HEK293 (cell line): ENCODE measurements around the gene POU2AF1.

Source experiments
- GLI4 ChIP-seq: fragments of 450-650 bp; formaldehyde crosslinking; IDR thresholded peaks from 2 replicates; pipeline ENCODE4 v1.5.1; 2016; ENCODE audit warnings: missing biosample characterization, missing genetic modification characterization
- HOXA7 ChIP-seq: sonication (generic); formaldehyde crosslinking; IDR thresholded peaks from 2 replicates; pipeline ENCODE4 v1.8.1; 2022; ENCODE audit warnings: missing genetic modification reagents, borderline replicate concordance
- KLF10 ChIP-seq: fragments of 450-650 bp; IDR thresholded peaks from 2 replicates; pipeline ENCODE4 v1.5.1; 2018; ENCODE audit warnings: missing biosample characterization, mild to moderate bottlenecking, missing genetic modification characterization
- KLF7 ChIP-seq: fragments of 450-650 bp; formaldehyde crosslinking; IDR thresholded peaks from 2 replicates; pipeline ENCODE4 v1.5.1; 2016; ENCODE audit warnings: missing biosample characterization, missing genetic modification characterization, borderline replicate concordance
- KLF9 ChIP-seq: fragments of 450-650 bp; formaldehyde crosslinking; IDR thresholded peaks from 2 replicates; pipeline ENCODE4 v1.5.1; 2016; ENCODE audit warnings: missing biosample characterization, missing genetic modification characterization, low read depth
- MZF1 ChIP-seq: fragments of 450-650 bp; formaldehyde crosslinking; IDR thresholded peaks from 2 replicates; pipeline ENCODE4 v1.5.1; 2017; ENCODE audit warnings: missing biosample characterization, missing genetic modification characterization, borderline replicate concordance
- PATZ1 ChIP-seq: fragments of 450-650 bp; formaldehyde crosslinking; IDR thresholded peaks from 2 replicates; pipeline ENCODE4 v1.5.1; 2016; ENCODE audit warnings: missing biosample characterization, missing genetic modification characterization
- ZNF10 ChIP-seq: fragments of 450-650 bp; formaldehyde crosslinking; IDR thresholded peaks from 2 replicates; pipeline ENCODE4 v1.5.1; 2017; ENCODE audit warnings: missing biosample characterization, missing genetic modification characterization
- ZNF155 ChIP-seq: fragments of 450-650 bp; formaldehyde crosslinking; IDR thresholded peaks from 2 replicates; pipeline ENCODE4 v1.5.1; 2016; ENCODE audit warnings: missing biosample characterization, missing genetic modification characterization
- ZNF221 ChIP-seq: fragments of 450-650 bp; formaldehyde crosslinking; IDR thresholded peaks from 2 replicates; pipeline ENCODE4 v1.5.1; 2017; ENCODE audit warnings: missing biosample characterization, missing genetic modification characterization, borderline replicate concordance
- ZNF426 ChIP-seq: fragments of 450-650 bp; formaldehyde crosslinking; IDR thresholded peaks from 2 replicates; pipeline ENCODE4 v1.5.1; 2017; ENCODE audit warnings: missing biosample characterization, missing genetic modification characterization, mild to moderate bottlenecking, inconsistent platforms, moderate library complexity
- ZNF510 ChIP-seq: fragments of 450-650 bp; formaldehyde crosslinking; IDR thresholded peaks from 2 replicates; pipeline ENCODE4 v1.5.1; 2018; ENCODE audit warnings: mild to moderate bottlenecking, missing genetic modification characterization, missing biosample characterization; ENCODE audit not compliant: insufficient replicate concordance
- ZNF518A ChIP-seq: fragments of 450-650 bp; formaldehyde crosslinking; conservative IDR thresholded peaks from 2 replicates; pipeline ENCODE4 v1.5.1; 2016; ENCODE audit warnings: low read depth, missing biosample characterization, missing genetic modification characterization
- ZNF610 ChIP-seq: fragments of 450-650 bp; formaldehyde crosslinking; IDR thresholded peaks from 2 replicates; pipeline ENCODE4 v1.5.1; 2016; ENCODE audit warnings: missing biosample characterization, missing genetic modification characterization, borderline replicate concordance
- ZNF624 ChIP-seq: fragments of 450-650 bp; formaldehyde crosslinking; IDR thresholded peaks from 2 replicates; pipeline ENCODE4 v1.5.1; 2017; ENCODE audit warnings: missing biosample characterization, missing genetic modification characterization
- ZSCAN18 ChIP-seq: fragments of 450-650 bp; formaldehyde crosslinking; IDR thresholded peaks from 2 replicates; pipeline ENCODE4 v1.5.1; 2016; ENCODE audit warnings: missing biosample characterization, missing genetic modification characterization
- TF ChIP-seq, protein P1 (sequence below): fragments of 450-650 bp; formaldehyde crosslinking; IDR thresholded peaks from 2 replicates; pipeline ENCODE4 v1.5.1; 2016; ENCODE audit warnings: missing biosample characterization, missing genetic modification characterization
- TF ChIP-seq, protein P2 (sequence below): fragments of 450-650 bp; formaldehyde crosslinking; IDR thresholded peaks from 2 replicates; pipeline ENCODE4 v1.5.1; 2016; ENCODE audit warnings: missing biosample characterization, missing genetic modification characterization, low read depth
- TF ChIP-seq, protein P3 (sequence below): fragments of 450-650 bp; formaldehyde crosslinking; IDR thresholded peaks from 2 replicates; pipeline ENCODE4 v1.5.1; 2016; ENCODE audit warnings: missing biosample characterization, missing genetic modification characterization, borderline replicate concordance
- TF ChIP-seq, protein P4 (sequence below): fragments of 450-650 bp; formaldehyde crosslinking; optimal IDR thresholded peaks from 2 replicates; pipeline ENCODE3; 2016; ENCODE audit warnings: missing biosample characterization, mild to moderate bottlenecking, missing genetic modification characterization

The POU2AF1 gene

DNA sequence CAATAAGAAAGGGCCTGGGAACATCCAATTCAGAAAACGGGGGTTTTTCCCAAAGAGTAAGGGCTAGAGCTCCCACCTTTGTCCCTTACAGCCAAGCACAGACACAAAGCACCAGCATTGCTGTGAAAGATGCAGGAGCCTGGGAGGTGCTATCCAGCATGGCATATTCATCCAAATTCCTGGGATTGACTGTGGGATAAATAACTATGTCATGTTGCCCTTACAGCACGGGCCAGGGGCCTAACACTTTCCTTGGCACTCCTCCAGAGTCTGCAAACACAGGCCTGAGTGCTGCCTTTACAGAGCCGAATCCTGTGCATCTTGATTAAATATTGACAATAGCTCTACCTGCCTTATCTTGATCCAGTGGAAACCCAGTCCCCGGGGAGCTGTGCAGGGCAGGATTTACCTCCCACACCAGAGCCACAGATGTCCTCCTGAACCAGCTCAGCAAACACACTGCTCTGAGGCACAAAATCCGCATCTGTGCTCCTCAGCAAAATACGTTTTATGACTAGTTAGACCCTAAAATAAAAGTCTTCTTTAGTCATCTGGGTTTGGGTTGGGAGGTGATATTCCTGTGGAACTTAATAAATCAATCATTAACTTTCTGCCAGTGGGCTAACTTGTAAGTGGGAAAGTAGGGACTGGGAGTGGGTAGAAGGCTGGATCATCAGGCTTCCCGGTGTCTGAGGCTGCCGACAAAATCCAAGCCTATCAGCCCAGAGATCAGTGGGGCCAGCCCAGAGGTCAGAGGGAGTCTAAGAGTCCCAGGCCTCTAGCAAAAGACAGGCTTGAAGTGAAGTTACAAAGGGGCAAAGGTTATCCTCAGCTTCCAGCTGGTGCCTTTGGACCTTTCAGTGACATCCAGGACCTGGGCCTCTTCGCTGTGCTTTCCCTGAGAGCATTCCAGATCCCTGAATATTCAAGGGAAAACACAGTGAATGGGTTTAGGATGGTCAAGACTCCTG lies 44.3 kb downstream of the POU2AF1 start (continued):
- TF ChIP-seq, protein P1, sequence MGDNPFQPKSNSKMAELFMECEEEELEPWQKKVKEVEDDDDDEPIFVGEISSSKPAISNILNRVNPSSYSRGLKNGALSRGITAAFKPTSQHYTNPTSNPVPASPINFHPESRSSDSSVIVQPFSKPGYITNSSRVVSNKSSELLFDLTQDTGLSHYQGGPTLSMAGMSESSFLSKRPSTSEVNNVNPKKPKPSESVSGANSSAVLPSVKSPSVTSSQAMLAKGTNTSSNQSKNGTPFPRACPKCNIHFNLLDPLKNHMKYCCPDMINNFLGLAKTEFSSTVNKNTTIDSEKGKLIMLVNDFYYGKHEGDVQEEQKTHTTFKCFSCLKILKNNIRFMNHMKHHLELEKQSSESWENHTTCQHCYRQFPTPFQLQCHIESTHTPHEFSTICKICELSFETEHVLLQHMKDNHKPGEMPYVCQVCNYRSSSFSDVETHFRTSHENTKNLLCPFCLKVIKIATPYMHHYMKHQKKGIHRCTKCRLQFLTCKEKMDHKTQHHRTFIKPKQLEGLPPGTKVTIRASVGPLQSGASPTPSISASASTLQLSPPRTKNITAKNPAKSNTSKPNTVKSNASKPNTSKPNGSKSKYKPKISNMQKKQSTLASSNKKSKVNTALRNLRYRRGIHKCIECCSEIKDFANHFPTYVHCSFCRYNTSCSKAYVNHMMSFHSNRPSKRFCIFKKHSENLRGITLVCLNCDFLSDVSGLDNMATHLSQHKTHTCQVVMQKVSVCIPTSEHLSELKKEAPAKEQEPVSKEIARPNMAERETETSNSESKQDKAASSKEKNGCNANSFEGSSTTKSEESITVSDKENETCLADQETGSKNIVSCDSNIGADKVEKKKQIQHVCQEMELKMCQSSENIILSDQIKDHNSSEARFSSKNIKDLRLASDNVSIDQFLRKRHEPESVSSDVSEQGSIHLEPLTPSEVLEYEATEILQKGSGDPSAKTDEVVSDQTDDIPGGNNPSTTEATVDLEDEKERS: no peak
- no peak for TF ChIP-seq ZNF221 (tag by site-specific recombination)
- no peak for TF ChIP-seq ZNF610 (tag by site-specific recombination)
- TF ChIP-seq ZNF426: no peak
- no peak for TF ChIP-seq ZSCAN18 (tag by site-specific recombination)
- no peak for TF ChIP-seq KLF7 (tag by site-specific recombination)
- TF ChIP-seq KLF10 (tag by site-specific recombination): no peak
- TF ChIP-seq PATZ1 (tag by site-specific recombination): 0 out of 2 replicates have a peak, but pooled peaks have one; percentile 29
- TF ChIP-seq, protein P2, sequence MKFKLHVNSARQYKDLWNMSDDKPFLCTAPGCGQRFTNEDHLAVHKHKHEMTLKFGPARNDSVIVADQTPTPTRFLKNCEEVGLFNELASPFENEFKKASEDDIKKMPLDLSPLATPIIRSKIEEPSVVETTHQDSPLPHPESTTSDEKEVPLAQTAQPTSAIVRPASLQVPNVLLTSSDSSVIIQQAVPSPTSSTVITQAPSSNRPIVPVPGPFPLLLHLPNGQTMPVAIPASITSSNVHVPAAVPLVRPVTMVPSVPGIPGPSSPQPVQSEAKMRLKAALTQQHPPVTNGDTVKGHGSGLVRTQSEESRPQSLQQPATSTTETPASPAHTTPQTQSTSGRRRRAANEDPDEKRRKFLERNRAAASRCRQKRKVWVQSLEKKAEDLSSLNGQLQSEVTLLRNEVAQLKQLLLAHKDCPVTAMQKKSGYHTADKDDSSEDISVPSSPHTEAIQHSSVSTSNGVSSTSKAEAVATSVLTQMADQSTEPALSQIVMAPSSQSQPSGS (tag by site-specific recombination): no peak
- TF ChIP-seq, protein P3, sequence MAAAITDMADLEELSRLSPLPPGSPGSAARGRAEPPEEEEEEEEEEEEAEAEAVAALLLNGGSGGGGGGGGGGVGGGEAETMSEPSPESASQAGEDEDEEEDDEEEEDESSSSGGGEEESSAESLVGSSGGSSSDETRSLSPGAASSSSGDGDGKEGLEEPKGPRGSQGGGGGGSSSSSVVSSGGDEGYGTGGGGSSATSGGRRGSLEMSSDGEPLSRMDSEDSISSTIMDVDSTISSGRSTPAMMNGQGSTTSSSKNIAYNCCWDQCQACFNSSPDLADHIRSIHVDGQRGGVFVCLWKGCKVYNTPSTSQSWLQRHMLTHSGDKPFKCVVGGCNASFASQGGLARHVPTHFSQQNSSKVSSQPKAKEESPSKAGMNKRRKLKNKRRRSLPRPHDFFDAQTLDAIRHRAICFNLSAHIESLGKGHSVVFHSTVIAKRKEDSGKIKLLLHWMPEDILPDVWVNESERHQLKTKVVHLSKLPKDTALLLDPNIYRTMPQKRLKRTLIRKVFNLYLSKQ (tag by site-specific recombination): no peak
- no peak for TF ChIP-seq ZNF510
- no peak for TF ChIP-seq HOXA7 (CRISPR knock-in tag)
- peak; percentile 64; the same call in 1 of the 2 replicates for TF ChIP-seq MZF1 (tag by site-specific recombination)
- no peak for TF ChIP-seq KLF9 (tag by site-specific recombination)
- TF ChIP-seq, protein P4, sequence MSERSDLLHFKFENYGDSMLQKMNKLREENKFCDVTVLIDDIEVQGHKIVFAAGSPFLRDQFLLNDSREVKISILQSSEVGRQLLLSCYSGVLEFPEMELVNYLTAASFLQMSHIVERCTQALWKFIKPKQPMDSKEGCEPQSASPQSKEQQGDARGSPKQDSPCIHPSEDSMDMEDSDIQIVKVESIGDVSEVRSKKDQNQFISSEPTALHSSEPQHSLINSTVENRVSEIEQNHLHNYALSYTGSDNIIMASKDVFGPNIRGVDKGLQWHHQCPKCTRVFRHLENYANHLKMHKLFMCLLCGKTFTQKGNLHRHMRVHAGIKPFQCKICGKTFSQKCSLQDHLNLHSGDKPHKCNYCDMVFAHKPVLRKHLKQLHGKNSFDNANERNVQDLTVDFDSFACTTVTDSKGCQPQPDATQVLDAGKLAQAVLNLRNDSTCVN (tag by site-specific recombination): no peak
- TF ChIP-seq ZNF10 (tag by site-specific recombination): no peak
- no peak for TF ChIP-seq GLI4 (tag by site-specific recombination)
- no peak for TF ChIP-seq ZNF155 (tag by site-specific recombination)
- no peak for TF ChIP-seq ZNF518A (tag by site-specific recombination)
- no peak for TF ChIP-seq ZNF624
